Fibroblast of lung (primary cell): Measurements from ENCODE around the gene GMPPB.
"Not testable (repeated sequence)": the region's sequence is repeated elsewhere in the genome, so short reads cannot be mapped to it uniquely, and the experiment has no call there.

Experiments
- CTCF ChIP-seq, 2 donors: IDR thresholded peaks in 1 of 2; conservative IDR thresholded peaks in 1 of 2; 1 replicate in 1 of 2; 2 replicates in 1 of 2; pipeline ENCODE4 v1.5.1; 2011 to 2012; ENCODE audit warnings: low read length in 2 of 2, control low read depth in 1 of 2, inconsistent platforms in 1 of 2, low read depth in 1 of 2, mild to moderate bottlenecking in 1 of 2
- EZH2 ChIP-seq: IDR thresholded peaks from 2 replicates; pipeline ENCODE4 v1.5.1; 2012; ENCODE audit warnings: low read length, control low read depth, mild to moderate bottlenecking; ENCODE audit errors: missing control alignments

- not testable (repeated sequence) for TF ChIP-seq CTCF (conservative IDR thresholded peaks at IDR 0.05 in 1 of 2, IDR thresholded peaks at IDR 0.05 in 1 of 2; ENCODE audit: low read depth in 1 of 2, low read length in 2 of 2); EZH2
Measured at GRCh38 chr3:49686346-49686745, 37.4 kb downstream of the GMPPB start.
